PC-9 (cell line): Measurements from ENCODE around the gene PRLH. TPM values are rescaled to one million over a fixed set of nuclear protein-coding genes. Genes with fewer than 3 reads are reported as not detected.

Experiments used
- BruUV-seq: library from RNA; stranded (reverse); fragments of 400-500 nt; replicated peaks from 2 replicates; lab custom pipeline; 2021; lab: Mats Ljungman, UMichigan
- CTCF ChIA-PET: fragments of 300-600 bp; sonication (Branson Sonifier 250); formaldehyde crosslinking; loops from one replicate; lab custom pipeline; 2022; ENCODE audit warnings: antibody characterized with exemption; lab: Charles Lee
- POLR2A ChIA-PET: fragments of 300-600 bp; sonication (Branson Sonifier 250); formaldehyde crosslinking; loops from one replicate; lab custom pipeline; 2022; ENCODE audit warnings: antibody characterized with exemption; ENCODE audit not compliant: unreplicated experiment; lab: Charles Lee
- DNase-seq, 2 experiments: peaks; one replicate each; pipeline versions ENCODE4 v3.0.0 to v3.0.0-alpha.2; 2015 to 2022; ENCODE audit warnings: mixed read lengths in 1 of 2
- H2AFZ ChIP-seq: fragments of 200-600 bp; sonication (generic); 2 replicates; pipeline ENCODE4 v1.8.1; 2017; ENCODE audit warnings: antibody characterized with exemption
- H3F3A ChIP-seq: fragments of 200-600 bp; sonication (generic); 2 replicates; pipeline ENCODE4 v1.8.1; 2017; ENCODE audit warnings: antibody characterized with exemption, mild to moderate bottlenecking, low read depth; ENCODE audit not compliant: insufficient read depth
- H3K27ac ChIP-seq: fragments of 200-600 bp; sonication (generic); 2 replicates; pipeline ENCODE4 v1.6.1; 2016; ENCODE audit warnings: mixed run types
- H3K27me3 ChIP-seq: fragments of 200-600 bp; sonication (generic); 2 replicates; pipeline ENCODE4 v1.6.1; 2016; ENCODE audit warnings: low read depth, mixed run types; ENCODE audit not compliant: insufficient read depth
- H3K36me3 ChIP-seq: fragments of 200-600 bp; sonication (generic); 2 replicates; pipeline ENCODE4 v1.6.1; 2016; ENCODE audit warnings: low read depth, mixed run types
- H3K4me1 ChIP-seq: fragments of 200-600 bp; sonication (generic); replicated peaks from 2 replicates; pipeline ENCODE4 v1.6.1; 2016; ENCODE audit warnings: mixed run types; ENCODE audit not compliant: insufficient read depth
- H3K4me2 ChIP-seq: fragments of 200-600 bp; sonication (generic); 2 replicates; pipeline ENCODE4 v1.6.1; 2017; ENCODE audit warnings: mixed run types
- H3K4me3 ChIP-seq: fragments of 200-600 bp; sonication (generic); 2 replicates; pipeline ENCODE4 v1.6.1; 2016; ENCODE audit warnings: mixed run types
- H3K79me2 ChIP-seq: fragments of 200-600 bp; sonication (generic); 2 replicates; pipeline ENCODE4 v1.6.1; 2017; ENCODE audit warnings: low read depth, mixed run types
- H3K9me2 ChIP-seq: fragments of 200-600 bp; sonication (generic); 2 replicates; pipeline ENCODE4 v1.8.1; 2017; ENCODE audit warnings: mild to moderate bottlenecking; ENCODE audit not compliant: insufficient read depth
- H3K9me3 ChIP-seq: fragments of 200-600 bp; sonication (generic); 2 replicates; pipeline ENCODE4 v1.8.1; 2016; ENCODE audit warnings: low read depth; ENCODE audit not compliant: insufficient read depth
- H4K20me1 ChIP-seq: fragments of 200-600 bp; sonication (generic); 2 replicates; pipeline ENCODE4 v1.8.1; 2017; ENCODE audit not compliant: insufficient read depth
- CTCF ChIP-seq: fragments of 200-600 bp; sonication (generic); conservative IDR thresholded peaks from 2 replicates; pipeline ENCODE4 v1.6.1; 2017; ENCODE audit warnings: mixed run types, antibody characterized with exemption, mild to moderate bottlenecking, moderate library complexity
- EZH2 ChIP-seq: fragments of 200-600 bp; sonication (generic); IDR thresholded peaks from 2 replicates; pipeline ENCODE4 v1.8.0; 2017; ENCODE audit warnings: antibody characterized with exemption, low read depth
- intact Hi-C: fragments of 100-400 bp; cut with micrococcal nuclease; formaldehyde crosslinking; loops from one replicate; pipeline ENCODE4 v1.10.0; 2022; ENCODE audit not compliant: unreplicated experiment
- total RNA-seq: library from RNA; stranded (reverse); gene quantifications from 2 replicates; pipeline ENCODE4 v1.2.3, GENCODE V29; 2021

The PRLH gene
- total RNA-seq, 1 experiment from 2014 or later, result not detected

- no peaks in the 10 kb centered on the region for H3K9me3 ChIP-seq
- H2AFZ ChIP-seq, result no peak overlapping the region
- no peaks in the 10 kb centered on the region for H3F3A ChIP-seq
- no peaks in the 10 kb centered on the region for H3K9me2 ChIP-seq
- H3K36me3 ChIP-seq, result no peaks in the 10 kb centered on the region
- H3K27ac ChIP-seq, result no peak overlapping the region
- BruUV-seq, result no TSS peak
- no peak for TF ChIP-seq CTCF
- no peak for TF ChIP-seq EZH2
- no peak for DNase-seq
- H3K27me3 ChIP-seq, result no peaks in the 10 kb centered on the region
- H3K4me1 ChIP-seq, result peaks cover 10% of the 10 kb centered on the region
- ChIA-PET CTCF (interaction anchor here (0.5 kb wide), 1 partner anchor 651 kb away, joined by 5 read pairs; no protein-coding TSS in a partner anchor), POLR2A (interaction anchor here (0.6 kb wide), 1 partner anchor 67 kb away, joined by 5 read pairs; no protein-coding TSS in a partner anchor)
- H4K20me1 ChIP-seq, result peaks cover 6% of the 10 kb centered on the region; the same call in 1 of the 2 replicates
- peaks cover 21% of the 10 kb centered on the region for H3K79me2 ChIP-seq
- intact Hi-C loops, result no loop called here
- H3K4me3 ChIP-seq, result no peak overlapping the region
- no peak overlapping the region for H3K4me2 ChIP-seq
Measured at GRCh38 chr2:237583385-237584295, 17.3 kb downstream of the PRLH start.

DNA sequence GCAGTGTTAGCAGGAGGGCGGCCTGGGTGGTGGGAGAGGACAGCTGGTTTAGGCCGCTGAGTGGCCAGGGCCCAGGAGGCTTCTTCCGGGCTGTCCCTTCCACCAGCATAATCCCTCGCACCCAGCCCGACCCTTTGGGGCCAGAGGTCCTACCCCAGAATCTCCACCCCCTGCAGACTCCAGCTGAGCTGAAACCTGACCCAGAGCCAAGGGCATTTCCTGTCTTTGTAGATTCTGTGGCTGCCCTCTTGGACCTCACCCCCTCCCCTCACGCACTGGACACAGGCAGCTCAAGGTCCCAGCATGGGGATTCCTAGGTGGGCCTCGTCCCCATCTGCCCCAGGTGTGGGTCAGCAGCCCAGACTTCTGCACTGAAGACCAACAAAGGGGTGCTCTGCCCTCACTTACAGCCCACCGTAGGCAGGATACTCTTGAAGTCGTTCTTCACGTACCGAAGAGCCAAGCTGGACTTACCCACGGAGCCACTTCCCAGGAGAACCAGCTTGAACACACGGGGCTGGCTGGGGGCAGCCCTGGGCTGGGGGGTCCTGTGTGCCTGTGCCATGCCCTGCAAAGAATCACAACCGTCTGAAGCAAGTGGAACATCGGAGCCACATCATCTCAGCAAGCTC lies 19.3 kb downstream of the PRLH start:
- no peaks in the 10 kb centered on the region for H3K9me3 ChIP-seq
- no peak overlapping the region for H2AFZ ChIP-seq
- no peak for DNase-seq
- no peak overlapping the region for H3K4me2 ChIP-seq
- intact Hi-C loops, result no loop called here
- H4K20me1 ChIP-seq, result peaks cover 6% of the 10 kb centered on the region; the same call in 1 of the 2 replicates
- H3K27me3 ChIP-seq, result no peaks in the 10 kb centered on the region
- TF ChIP-seq EZH2 (no peak), CTCF (no peak)
- CTCF ChIA-PET, result interaction anchor here (0.5 kb wide), 1 partner anchor 435 kb away, joined by 3 read pairs; no protein-coding TSS in a partner anchor
- POLR2A ChIA-PET, result no interaction called here
- peaks cover 35% of the 10 kb centered on the region for H3K79me2 ChIP-seq
- peaks cover 21% of the 10 kb centered on the region for H3F3A ChIP-seq
- no peaks in the 10 kb centered on the region for H3K9me2 ChIP-seq
- no peaks in the 10 kb centered on the region for H3K36me3 ChIP-seq
- H3K27ac ChIP-seq, result no peak overlapping the region
- BruUV-seq, result no TSS peak
- H3K4me3 ChIP-seq, result no peak overlapping the region
- peaks cover 19% of the 10 kb centered on the region for H3K4me1 ChIP-seq

DNA sequence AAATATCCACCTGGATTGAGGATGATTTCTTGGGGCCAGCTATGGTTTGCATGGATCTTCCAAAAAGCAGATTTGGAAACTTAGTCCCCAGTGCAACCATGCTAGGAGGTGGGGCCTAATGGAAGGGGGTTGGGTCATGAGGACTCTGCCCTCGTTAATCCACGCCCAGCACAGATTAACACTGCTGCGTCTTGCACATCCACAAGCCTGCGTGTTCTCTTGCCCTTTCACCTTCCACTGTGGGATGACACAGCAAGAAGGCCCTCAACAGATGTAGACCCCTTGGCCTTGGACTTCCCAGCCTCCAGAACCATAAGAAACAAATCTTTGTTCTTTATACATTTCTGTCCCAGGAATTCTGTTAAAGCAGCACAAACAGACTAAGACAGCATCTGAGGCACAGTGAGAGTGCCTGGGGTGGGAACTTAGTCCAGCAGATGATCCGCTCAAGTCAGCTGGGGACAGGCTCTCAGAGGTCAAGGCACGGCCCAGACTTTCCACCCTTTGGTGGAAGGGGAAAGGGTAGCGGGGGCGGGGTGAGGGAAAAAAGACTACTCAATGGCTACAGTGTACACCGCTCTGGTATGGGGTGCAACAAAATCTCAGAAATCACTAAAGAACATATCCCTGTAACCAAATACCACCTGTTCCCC lies 21.8 kb downstream of the PRLH start:
- no peaks in the 10 kb centered on the region for H3K27me3 ChIP-seq
- ChIA-PET CTCF (no interaction called here), POLR2A (no interaction called here)
- peaks cover 38% of the 10 kb centered on the region for H3F3A ChIP-seq
- no peak for DNase-seq
- no peak overlapping the region for H3K27ac ChIP-seq
- BruUV-seq, result no TSS peak
- intact Hi-C loops, result no loop called here
- no peak overlapping the region for H2AFZ ChIP-seq
- peak overlapping the region; percentile 84 for H3K4me2 ChIP-seq
- peaks cover 42% of the 10 kb centered on the region for H3K79me2 ChIP-seq
- TF ChIP-seq CTCF (no peak), EZH2 (no peak)
- H4K20me1 ChIP-seq, result 0 out of 2 replicates have a peak, but pooled peaks cover 2% of the 10 kb centered on the region
- H3K4me3 ChIP-seq, result no peak overlapping the region
- no peaks in the 10 kb centered on the region for H3K9me2 ChIP-seq
- no peaks in the 10 kb centered on the region for H3K36me3 ChIP-seq
- no peaks in the 10 kb centered on the region for H3K9me3 ChIP-seq
- H3K4me1 ChIP-seq, result peaks cover 28% of the 10 kb centered on the region
